IPS-NIHi11 (cell line): ENCODE results near the gene ZNF518A.

Source experiments
- DNase-seq: peaks from one replicate; pipeline ENCODE4 v3.0.0; 2012; ENCODE audit warnings: mixed read lengths, low spot score

ZNF518A gene

GRCh38 chr10:96129387-96130325 lies at the start of gene ZNF518A:
ZNF518A (plus strand) TSS chr10:96130297; CDS start chr10:96156323, 26,026 bp downstream.
- DNase-seq: peak; percentile 91

- DNase-seq: no peak
These were observed 47.9 kb upstream of the ZNF518A start for GRCh38 chr10:96082153-96082552.

GRCh38 chr10:96082748-96083147 lies 47.3 kb upstream of the ZNF518A start:
- no peak for DNase-seq

- DNase-seq: no peak
These were observed 41.0 kb upstream of the ZNF518A start for GRCh38 chr10:96089116-96089515.

DNA sequence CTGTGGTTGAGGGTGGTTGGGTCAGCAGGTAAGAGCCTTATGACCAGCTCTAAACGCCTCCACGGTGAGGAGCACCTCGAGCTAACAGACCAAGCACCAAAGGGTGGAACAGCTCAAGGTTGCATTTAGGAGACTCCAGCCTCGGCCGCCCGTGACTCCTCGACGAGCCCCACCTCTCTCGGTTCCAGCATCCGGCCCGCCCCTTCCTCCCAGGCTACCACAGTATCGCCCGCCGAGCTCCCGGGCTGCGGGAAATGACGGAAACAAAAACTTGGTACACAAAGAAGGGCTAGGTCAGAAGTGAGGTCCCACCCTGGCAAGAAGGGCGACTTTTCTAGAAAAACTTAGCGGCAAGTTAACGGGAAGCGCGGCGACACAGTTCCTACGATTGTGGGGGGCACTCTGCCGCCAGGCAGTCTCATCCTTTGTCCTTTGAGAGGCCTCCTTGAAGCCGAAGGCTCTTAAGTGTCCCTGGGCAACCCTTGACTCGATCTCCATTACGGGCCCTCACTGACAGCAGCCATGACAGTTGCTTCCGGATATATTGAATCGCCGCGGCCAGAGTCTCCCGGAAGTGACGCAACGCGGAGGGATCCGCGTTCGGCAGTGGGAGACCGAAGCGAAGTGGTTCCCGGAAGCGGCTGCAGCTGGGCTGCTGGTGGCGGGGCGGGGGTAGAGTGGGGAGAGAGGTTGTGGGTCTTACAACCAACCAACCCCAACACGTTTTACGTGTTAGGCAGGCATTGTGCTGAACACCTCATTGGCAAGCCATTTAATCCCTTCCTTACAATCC lies 40.2 kb upstream of the ZNF518A start:
- peak; percentile 76 for DNase-seq

GRCh38 chr10:96090463-96090800 lies 39.7 kb upstream of the ZNF518A start:
- no peak for DNase-seq

- DNase-seq: no peak
These were observed 36.9 kb upstream of the ZNF518A start for GRCh38 chr10:96092999-96093767.

- no peak for DNase-seq
These were observed 36.1 kb upstream of the ZNF518A start for GRCh38 chr10:96093948-96094347.

DNA sequence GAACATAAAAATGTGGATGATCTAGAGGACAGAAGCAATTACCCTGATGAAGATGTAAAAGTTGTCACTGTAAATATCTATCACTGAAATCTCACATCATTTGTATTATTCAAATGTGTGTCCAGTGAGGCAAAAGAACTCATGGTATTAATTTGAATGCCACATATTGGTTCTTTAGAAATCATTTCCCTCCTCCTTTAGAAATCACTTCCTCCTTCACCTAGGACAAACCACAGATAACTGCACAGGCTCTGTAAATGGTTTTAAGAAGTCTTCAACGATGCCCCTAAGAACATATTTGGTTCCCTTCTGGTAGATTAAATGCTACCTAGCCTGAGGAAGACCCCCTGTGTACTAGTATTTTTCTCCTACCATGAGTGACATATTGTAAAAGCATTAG lies 33.1 kb upstream of the ZNF518A start:
- DNase-seq: no peak

DNA sequence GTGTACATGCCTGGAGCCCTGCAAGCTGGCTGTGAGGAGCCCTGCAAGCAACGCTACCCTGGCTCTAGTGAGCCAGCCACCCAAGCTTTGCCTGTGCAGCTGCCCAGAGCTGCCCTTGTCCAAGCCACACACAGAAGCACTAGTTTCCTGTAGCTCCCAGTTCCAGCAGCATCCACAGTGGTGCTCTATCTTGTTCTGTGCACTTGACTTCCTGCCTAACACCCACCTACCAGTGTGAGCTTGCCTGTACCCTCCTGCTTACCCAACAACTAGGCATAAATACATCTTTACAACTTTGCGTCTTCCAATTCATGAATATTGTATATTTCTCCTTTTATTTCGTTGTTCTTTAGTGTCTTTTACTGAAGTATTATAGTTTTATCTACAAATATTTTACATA lies 32.2 kb upstream of the ZNF518A start:
- no peak for DNase-seq

DNA sequence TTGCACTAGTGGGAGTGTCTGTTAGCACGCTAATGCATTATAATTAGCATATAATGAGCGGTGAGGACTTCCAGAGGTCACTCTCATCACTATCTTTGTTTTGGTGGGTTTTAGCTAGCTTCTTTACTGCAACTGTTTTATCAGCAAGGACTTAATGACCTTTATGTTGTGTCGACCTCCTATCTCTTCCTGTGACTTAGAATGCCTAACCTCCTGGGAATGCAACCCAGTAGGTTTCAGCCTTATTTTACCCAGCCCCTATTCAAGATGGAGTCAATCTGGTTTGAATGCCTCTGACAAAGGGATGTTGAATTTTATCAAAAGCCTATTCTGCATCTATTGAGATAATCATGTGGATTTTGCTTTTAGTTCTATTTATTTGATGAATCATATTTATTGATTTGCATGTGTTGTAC lies 22.5 kb upstream of the ZNF518A start:
- no peak for DNase-seq

- no peak for DNase-seq
These were observed 17.6 kb upstream of the ZNF518A start for GRCh38 chr10:96112531-96112930.

- DNase-seq: peak; percentile 22
These were observed 11.3 kb upstream of the ZNF518A start for GRCh38 chr10:96118604-96119450.

- no peak for DNase-seq
These were observed 7.3 kb upstream of the ZNF518A start for GRCh38 chr10:96122824-96123223.

- DNase-seq: peak; percentile 78
These were observed 5.6 kb upstream of the ZNF518A start for GRCh38 chr10:96124230-96125141.

DNA sequence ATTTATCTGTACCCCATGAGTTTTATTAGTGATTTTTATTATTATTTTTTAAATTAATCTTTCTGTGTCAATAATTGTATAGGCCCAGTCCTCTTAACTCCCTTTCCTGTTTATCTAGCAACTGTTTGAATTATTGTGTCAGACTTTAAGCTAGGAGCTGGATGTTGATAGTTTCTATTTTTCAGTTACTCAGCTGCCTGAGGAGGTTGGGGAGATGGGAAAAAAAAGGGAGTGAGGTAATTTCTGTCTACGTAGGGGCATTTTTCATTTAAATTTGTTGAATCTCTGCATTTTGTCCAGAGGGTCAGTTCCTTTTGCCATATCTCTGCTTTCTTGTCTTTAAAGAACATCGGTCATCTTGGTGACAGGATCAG lies 5.0 kb upstream of the ZNF518A start:
- no peak for DNase-seq

GRCh38 chr10:96130326-96130995 lies 364 bp downstream of the ZNF518A start:
- peak; percentile 87 for DNase-seq

GRCh38 chr10:96131621-96132020 lies 1.5 kb downstream of the ZNF518A start:
- DNase-seq: no peak

DNA sequence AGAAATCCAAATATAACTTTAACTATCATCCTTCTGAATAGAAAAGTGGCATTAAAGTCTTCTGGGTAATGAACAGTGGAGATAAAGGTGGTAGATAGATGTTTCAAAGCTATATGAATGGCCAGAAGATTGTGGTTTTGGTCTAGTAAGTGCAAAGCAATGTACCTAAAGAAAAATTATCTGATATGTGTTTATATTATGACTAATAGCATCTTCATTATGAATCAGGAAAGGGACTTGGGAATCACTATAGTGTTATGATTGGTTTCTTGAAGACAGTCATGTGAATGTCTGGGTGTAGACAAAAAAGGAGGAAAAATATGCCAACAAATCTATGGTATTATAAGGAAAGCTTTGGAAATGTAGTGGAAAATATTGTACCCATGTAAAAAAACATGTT lies 3.0 kb downstream of the ZNF518A start:
- DNase-seq: no peak

DNA sequence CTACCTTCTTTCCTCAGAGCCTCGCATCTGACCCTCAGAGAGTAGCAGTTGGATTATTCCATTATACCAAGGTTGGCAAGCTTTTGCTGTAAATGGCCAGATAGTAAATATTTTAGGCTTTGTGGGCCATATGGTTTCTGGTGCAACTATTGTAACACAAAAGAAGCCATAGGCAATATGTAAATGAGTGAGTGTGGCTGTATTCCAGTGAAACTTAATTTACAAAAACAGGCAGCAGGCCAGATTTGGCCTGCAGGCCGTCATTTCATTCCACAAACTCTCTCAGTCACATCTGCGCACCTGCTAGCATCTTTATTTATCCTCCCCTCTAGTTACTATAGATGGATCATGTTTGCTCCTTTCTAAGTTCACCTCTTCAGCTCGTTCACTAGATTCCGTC lies 6.7 kb downstream of the ZNF518A start:
- no peak for DNase-seq
